GM23248 (cell line): ENCODE measurements around the gene AARS1.

Source experiments
- EZH2 ChIP-seq: fragments of 200-600 bp; sonication (generic); IDR thresholded peaks from 2 replicates; pipeline ENCODE4 v1.6.1; 2018; ENCODE audit warnings: antibody characterized with exemption, mild to moderate bottlenecking; ENCODE audit not compliant: insufficient read depth, poor library complexity, severe bottlenecking
- EZH2phosphoT487 ChIP-seq: fragments of 200-600 bp; sonication (generic); IDR thresholded peaks from 2 replicates; pipeline ENCODE4 v1.6.1; 2018; ENCODE audit warnings: antibody characterized with exemption, moderate library complexity, mild to moderate bottlenecking, low read depth; ENCODE audit not compliant: insufficient read depth

- no peak for TF ChIP-seq EZH2
- TF ChIP-seq EZH2phosphoT487, result no peak
These were observed 15.7 kb upstream of the AARS1 start for GRCh38 chr16:70304892-70305448.
